Adrenal gland (tissue), 5 donors: ENCODE data around the gene OPCML.

Experiments used
- CTCF ChIP-seq, 6 experiments: fragments of 450-650 bp in 4 of 6; fragments of 200-600 bp in 2 of 6; sonication (generic) in 1 of 6; IDR thresholded peaks; 1 replicate in 5 of 6; 2 replicates in 1 of 6; pipeline versions ENCODE4 v1.5.1 to v1.8.0; 2016 to 2021; ENCODE audit warnings: antibody characterized with exemption in 6 of 6, mild to moderate bottlenecking in 2 of 6, moderate library complexity in 1 of 6
- POLR2A ChIP-seq, 2 donors: fragments of 450-650 bp; IDR thresholded peaks; one replicate each; pipeline ENCODE4 v1.6.1; 2017; ENCODE audit warnings: antibody characterized with exemption in 2 of 2, mild to moderate bottlenecking in 2 of 2, moderate library complexity in 1 of 2
- donor health status: DM: no; HTN: no; CAD: no.

DNA sequence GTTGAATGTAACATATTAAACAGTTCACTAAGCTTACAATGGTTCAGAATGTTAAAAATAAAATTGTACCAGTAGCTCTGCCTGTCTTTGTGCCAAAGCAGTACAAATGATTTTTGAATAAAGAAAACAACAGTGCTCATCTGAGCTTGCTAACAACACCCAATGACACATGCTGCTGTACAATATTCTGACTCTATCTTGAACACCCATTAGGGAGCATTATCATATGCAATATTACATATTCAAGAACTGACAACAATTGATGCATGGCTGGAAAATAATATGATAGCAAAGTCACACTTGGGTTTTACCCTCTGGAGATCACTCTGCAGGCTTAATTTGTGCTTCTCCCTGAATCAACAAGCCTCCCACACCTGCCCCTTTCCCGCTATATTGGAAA, 953.7 kb downstream of the OPCML start:
- TF ChIP-seq CTCF (IDR thresholded peaks at IDR 0.05) (no peak), POLR2A (IDR thresholded peaks at IDR 0.05) (no peak)
